Smooth muscle cell of the brain vasculature (primary cell): ENCODE results near the gene GRM8.

Experiments
- DNase-seq: peaks from one replicate; pipeline ENCODE4 v3.0.0-alpha.2; 2012; ENCODE audit warnings: low read depth, low spot score

The GRM8 gene

DNA sequence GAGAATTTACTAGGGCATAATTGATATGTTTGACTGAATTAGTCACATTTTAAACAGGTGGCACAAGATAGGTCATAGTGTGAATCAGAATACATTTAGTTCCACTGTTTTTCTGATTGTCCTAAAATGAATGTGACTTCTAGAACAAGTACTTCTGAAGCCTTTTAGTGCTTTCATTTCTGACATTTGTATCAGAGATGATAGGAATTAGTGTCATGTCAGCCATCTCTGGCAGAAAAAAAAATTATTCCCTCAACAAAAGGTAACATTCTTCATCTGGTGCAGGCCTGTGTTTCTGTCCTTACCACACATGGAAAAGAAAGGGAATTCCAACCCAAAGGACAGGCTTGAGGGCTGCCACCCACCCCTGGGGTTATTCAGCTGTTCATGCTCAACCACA is 21.3 kb downstream of the GRM8 start:
- DNase-seq: no peak

DNA sequence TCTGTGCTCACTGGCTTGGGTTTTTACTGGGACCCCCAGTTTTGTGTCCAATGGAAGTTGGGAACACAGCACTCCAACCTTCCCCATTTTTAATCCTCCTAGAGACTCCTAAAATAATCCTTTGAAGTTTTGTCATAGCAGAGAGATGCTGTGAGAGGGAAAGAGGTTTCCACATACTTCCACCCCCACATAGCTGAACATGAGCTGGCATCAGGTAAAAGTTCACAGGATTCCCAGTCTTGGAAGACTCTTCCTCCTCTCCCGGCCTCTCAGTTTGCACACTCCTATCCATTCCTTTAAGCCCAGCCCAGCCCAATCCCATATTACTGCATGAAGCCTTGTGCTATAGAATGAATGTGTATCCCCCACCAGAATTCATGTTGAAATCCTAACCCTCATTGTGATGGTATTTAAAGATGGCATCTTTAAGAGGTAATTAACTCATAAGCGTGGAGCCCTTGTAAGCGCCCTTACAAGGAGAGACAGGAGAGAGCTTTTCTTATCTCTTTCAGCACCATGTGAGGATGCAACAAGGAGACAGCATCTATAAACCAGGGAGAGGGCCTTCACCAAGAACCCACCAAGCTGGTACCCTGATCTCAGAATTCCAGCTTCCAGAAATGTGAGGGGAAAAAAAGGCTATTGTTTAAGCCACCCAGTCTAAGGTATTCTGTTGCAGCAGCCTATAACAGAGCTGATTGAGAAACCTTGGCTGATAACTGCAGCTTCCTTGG is 22.4 kb downstream of the GRM8 start:
- no peak for DNase-seq

DNA sequence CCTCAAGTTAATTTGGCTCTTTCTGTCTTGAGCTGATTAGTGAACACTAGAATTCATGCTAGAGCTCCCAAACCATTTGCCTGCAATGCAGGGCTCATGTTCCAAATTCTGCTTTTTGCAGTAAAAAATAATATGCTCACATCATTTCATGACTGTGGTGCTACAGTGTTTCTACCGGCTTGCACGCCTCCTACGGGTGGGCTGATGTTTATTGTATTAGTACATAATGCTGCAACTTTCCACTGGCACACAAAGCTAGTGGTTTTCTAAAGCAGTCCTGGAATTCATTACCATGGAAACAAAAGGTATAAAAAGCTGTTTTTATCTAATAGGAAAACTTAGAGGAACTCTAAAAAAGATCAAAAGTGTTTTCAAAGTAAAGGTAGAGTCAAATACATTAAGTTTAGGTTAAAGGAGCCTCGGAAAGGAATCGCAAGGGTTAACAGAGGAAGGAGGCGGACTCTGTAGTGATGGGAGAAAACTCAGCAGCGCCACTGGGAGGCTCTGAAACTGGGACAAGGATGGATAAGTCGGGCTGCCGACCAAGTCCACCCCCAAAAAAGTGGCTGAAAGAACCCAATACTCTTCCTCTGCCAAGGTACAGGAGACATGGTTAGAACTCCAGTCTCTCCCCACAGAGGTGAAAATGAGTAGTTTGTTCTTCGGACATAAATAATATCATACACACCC is 25.9 kb downstream of the GRM8 start:
- no peak for DNase-seq

DNA sequence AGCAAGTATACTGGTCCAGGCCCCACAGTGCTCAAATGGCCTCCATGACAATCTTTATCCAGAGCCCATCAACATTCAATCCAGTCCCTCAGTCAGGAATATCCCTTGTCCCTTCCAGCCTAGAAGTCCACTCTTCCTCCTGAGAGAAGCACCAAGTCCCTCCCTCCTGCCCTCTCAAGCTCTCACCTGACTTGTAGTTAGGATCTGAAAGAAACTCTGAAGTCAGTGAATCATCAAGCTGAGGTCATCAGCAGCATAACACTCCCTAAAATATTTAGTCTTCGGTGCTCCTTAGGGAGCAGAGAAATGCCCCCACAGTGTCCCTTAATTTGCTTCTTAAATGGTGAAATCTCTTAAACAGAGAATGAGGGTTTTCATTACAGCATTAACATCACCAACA is 31.0 kb downstream of the GRM8 start:
- no peak for DNase-seq

DNA sequence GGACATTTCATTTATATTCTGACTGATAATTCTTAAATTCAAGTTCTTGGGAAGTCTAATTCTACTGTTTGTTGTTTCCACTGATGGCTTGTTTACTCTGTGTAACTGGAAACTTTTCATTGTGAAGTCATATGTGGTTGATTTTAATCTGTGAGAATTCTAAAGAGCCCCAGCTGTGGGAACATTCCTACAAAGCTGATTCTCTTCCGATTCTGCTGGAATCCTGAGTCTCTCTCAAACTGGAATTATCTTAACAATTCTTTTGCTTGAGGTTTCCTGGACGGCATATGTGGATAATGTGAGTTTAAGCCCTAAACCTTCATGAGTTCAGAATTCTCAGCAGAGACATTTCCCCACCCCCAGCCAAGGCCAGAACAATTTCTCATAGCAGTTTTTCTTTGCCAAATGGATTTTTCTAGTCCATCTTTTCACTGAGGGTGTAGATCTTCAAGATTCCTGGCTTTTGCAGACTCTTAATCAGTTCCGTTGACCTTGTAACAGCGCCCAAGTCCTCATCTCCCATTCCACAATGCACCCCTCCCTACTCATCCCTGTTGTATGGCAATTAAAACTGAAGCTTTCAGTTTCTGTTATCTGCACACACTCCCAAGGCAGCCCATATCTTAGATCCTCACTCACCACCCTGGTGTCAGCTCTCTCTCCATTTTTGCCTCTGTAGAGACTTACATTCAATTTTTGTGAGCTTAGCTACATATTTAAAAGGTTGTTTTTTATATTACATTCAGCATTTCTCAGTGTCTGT is 37.6 kb downstream of the GRM8 start:
- DNase-seq: no peak

DNA sequence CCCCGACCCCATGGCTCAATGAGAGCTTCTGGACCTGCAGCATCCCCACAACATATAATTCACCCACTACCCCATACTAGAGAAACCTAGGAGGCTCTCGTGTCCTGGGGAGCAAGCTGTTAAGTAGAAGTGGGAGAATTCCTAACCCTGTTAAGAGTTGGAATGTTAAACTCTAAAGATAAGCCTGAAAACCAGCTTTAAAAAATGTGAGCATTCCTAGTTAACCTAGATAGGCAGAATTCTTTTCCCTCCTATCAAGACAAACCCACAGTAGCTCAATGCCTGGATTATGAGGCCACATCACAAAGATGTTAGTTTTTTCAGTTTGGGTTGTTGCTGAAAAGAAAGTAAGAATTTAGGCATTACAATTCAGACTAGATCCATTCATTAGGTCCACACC is 42.9 kb downstream of the GRM8 start:
- DNase-seq: no peak

DNA sequence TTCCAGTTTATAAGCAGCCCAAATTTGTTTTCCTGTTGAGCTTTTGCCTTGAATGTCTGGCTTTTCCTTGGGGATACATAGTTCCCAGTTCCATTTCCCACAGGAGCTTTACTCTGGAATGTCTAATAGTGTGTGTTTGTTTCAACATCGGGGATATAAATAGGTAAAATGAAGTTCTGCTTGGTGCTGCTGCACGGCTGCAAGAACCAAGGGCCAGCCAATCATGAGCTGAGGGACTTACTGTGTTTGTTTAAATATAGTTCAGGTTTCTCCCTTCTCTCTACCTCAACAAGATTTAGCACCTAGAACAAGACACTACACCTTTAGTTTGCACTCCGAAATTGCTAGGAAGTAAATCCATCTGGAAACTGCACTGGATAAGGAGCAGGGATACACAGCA is 43.9 kb downstream of the GRM8 start:
- no peak for DNase-seq

DNA sequence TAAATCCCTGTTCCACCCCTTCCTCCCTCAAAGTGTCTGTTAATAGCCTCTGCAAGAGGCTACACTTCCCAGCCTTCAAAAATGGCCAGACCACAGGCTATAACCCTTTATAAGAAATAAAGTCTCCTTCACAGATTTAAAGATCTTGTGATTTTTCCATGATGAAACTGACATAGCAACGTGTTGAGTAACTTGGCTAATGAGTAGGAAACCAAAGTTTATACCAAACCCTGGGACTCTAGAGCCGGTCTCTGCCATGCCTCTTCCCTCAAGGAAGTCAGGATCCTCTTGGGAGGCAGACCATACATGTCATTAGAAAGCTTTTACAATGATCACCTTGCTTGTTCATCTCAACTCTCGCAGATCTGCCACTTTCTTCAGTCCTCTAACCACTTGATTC is 44.4 kb downstream of the GRM8 start:
- no peak for DNase-seq

DNA sequence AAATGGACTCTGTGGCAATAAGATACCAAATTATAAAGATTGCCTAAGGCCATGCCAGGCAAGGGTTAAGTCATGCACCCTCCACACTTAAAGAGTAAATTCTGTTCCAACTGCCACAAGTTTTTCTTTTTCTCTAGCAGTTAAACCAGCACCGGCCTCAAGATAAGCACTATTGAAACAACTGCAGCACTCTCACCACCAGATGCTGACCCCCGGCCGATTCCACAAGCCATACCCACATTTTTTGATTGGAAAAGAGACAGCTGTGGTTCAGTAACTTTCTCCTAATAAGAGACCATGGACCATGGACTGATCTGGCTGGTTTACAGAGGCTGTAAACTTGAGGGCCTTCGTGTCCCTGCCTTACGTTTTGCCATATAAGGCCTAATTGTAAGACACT is 44.9 kb downstream of the GRM8 start:
- no peak for DNase-seq

DNA sequence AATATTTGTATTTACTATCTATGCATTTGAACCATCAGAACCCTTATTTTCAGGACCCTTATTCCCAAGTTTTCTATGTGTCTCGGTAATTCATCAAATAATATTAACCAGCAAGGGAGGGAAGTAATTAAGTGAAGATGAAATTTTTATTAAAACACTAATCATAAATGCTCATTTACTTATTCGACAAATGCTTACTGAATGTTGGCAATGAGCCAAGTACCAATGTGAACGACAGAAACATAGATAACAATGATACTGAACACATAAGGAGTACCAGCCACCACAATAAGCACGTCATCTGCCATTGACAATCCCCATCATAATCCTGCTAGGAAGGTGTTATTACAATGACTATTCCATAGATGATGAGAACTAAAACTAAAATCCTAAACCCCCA is 45.5 kb downstream of the GRM8 start:
- no peak for DNase-seq

DNA sequence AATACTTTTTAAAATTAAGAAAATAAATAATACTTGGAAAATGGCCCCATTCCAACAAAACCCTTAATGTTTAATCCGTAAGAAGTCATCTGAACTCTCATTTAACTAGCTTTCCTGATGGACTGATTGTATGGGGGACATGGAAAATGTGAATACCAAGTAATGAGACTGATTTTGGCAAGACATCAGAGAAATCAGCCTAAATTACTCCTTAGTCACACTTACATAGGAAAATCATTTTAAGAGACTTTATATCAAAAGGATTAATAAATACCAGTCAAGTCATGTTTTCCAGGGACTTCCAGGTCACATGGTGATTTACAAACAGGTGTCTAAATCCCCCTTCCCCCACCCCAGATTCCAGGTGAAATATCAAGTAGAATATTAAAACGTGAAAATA is 58.2 kb downstream of the GRM8 start:
- no peak for DNase-seq

DNA sequence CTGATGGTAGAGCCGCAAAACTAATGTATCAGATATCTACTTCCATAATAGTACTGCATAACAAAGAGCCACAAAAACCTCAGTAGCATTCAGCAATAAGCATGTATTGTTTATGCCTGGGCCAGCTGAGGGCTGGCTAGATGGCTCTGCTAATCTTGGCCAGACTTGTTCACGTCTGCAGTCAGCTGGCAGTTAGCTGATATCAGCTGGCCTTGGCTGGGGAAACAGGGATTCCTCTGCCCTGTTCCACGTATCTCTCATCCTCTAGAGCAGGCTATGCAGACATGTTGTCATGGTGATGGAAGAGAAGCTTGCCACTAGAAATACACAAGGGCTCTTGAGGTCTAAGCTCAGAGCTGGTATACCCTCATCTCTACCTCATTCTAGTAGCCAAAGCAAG is 62.9 kb downstream of the GRM8 start:
- no peak for DNase-seq

DNA sequence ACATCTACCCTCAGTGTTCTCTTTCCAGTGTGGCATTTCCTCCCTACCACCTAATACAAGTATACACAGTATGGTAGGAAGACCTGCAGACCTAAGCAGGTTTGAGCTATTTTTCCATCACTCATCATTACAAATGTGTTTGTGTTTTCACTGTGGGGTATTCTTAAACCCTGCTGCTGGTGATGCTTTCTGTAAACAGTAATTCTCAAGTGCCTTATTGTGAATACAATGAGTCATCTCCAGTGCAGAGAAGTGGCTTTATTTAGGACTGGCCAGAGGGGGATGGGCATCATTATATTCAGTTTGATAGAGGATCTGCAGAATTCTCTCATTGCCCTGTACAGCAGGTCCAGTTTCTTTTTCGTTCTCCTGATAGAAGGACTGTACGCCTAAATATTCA is 63.7 kb downstream of the GRM8 start:
- DNase-seq: no peak

DNA sequence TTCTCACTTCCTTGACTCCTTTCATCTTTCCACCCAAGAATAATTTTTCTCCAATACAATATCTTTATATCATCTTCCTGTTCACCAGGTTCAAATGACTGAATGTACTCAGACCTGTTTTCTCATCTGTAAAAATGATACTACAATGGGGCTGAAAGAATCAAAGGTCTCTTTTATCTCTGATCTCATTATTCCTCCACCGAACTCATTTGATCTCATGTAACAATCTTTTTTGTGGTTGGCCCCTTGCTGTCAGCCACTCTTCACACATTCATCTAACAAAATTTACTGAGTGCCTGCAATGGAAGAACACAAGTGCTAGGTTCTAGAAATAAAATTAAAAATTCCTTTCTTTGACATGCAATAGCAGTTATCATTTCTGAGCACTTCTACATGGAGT is 65.0 kb downstream of the GRM8 start:
- DNase-seq: no peak

DNA sequence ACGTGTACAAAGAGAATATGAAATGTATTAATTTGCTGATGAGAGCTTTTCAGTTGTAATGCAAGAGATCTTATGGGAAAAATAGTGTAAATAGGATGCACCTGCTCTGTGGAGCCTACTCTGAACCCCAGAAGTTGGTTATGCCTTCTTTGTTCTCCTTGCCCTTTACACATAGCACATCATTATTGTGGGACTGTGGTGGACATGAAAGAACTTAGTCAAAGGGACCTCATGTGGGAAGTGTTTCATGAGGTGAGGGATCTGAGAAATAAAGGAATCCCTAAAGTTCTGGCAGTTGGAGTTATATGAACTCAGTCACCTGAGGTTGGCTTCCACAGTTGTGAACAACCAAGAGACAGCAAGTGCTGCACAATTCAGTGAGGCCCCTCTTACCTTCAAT is 66.1 kb downstream of the GRM8 start:
- DNase-seq: no peak

DNA sequence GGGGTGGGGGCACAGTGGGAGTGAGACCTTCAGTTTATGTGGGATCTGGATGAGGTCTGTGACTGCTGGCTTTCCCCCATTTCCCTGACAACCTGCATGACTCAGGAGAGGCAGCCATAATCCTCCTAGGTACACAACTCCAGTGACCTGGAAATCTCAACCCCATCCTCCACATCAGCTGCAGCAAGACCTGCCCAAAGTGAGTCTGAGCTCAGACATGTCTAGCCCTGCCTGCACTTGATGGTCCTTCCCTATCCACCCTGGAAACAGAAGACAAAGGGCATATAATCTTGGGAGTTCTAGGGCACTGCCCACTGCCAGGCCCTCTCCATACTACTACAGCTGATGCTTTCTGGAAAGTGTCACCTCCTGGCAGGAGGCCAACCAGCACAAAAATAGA is 75.6 kb downstream of the GRM8 start:
- no peak for DNase-seq

DNA sequence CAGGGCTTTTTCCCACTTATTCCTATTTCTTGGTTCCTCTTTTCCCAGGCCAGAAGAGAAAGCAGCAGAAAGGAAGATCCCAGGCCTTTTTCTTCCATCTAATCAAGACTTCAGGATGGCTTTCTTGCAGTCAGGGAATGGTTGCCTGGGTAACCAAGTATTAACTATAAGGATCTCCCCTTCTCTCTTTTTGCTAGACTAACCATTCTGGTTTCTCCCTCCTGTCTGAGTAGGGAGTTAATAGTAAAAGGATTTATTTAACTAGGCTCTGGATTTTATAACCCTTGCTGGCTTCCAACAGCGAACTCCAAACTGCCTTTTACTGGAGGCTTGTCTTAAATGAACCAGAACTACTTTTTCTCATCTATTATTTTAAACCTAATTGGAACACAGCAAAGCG is 90.4 kb downstream of the GRM8 start:
- no peak for DNase-seq

DNA sequence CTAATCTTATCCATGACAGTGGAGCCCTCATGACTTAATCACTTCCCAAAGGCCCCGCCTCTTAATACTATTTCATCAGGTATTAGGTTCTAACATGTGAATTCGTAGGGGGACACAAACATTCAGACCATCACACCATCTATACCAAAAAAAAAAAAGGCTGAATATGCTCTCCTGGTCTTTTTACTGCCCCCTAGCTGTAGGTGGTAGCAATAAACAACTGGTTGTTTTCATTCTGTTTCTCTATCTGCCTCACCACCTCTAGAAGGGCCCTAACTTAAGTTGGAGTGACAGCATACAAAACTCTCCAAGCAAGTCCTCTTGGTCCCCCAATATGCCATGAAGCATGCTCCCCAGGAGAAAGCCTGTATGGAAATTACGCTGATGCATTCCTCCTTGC is 94.1 kb downstream of the GRM8 start:
- DNase-seq: no peak

DNA sequence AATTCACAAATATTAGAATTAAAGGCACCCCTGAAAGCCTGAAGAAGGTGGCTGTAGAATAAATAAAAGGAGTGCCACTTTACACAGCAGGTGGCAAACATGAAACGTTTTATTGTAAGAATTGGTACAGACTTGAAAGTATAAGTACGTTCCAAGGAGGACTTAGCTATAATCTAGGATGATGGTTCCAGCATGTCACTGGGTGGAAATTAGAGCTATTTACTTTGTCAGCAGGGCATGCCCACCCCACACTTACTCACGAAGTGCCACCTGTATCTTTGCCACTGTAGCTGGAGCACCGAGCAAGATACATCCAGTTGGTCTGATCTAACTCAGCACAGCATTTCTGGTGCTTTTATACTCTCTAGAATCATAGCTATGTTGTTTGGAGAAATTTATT is 97.8 kb downstream of the GRM8 start:
- no peak for DNase-seq

DNA sequence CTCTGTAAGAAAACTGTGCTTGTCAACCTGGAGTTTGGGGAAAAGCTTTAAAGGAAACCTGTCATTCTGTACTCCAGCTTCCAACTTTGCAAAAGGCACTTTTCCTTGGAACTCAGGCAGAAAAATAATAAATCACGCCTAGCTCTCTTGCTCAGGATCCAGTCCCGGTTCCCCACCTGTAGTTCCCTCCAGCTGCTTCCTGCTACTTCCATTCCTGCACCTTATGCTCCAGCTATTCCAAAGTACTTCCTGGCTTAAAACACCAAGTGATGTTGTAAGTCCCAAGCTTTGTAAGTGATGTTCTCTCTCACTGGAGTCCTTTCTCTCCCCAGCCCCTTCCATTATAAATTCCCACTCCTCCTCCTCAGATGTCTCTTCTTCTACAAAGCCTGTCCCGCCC is 98.6 kb downstream of the GRM8 start:
- DNase-seq: no peak

DNA sequence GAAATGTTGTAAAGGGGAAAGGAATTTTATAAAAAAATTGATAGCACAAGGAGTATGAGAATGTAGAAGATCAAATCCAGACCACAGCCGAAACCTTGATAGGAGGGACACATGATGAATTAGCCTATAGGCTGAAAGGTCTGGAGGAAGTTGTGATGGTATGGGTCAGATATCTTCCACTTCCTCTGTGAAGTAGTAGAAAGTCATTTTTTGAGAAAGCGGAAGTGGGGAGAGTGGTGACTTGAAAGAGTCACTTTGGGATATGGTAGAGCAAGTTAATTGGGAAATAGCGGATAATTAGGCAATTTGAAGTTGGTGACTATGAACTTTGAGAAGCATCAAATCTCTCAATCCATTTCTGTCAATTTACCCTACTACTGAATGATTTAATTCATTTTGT is 99.4 kb downstream of the GRM8 start:
- DNase-seq: no peak

DNA sequence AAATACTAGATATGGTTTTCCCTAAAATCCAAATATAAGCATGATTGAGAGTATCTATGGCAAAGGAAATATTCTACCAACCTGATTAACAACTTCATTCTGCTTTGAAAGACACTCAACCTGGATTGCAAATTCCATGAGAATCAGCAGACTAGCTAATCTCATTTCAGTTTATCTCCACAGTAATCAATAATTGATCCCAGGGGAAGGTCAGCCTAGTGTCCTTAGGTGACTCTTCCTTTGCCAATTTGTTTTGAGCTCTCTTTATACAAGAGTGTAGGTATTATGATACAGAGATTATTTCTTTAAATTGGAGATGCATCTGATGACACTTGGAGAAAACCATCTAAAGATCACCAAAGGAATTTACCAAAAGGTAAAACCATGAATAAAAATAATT is 100.3 kb downstream of the GRM8 start:
- no peak for DNase-seq

DNA sequence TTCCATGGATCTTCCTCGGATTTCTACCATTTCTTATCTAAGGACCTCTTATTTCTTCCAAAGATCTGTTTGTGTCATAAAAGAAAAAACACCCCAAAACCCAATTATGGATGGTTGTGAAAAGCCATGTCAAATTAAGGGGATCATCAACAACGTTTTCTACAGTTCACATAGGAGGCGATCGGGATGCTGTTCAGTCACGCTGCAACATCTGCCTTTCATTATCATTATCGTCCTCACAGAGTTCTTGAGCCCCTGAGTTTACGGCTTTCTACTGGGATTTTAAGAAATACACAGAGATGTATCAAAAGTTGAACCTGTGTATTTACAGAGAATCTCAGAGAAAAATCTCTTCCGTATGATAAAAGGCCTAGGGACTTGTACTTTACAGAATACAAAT is 101.4 kb downstream of the GRM8 start:
- no peak for DNase-seq
